Measurements from ENCODE around the gene NUP37.

The NUP37 gene

DNA sequence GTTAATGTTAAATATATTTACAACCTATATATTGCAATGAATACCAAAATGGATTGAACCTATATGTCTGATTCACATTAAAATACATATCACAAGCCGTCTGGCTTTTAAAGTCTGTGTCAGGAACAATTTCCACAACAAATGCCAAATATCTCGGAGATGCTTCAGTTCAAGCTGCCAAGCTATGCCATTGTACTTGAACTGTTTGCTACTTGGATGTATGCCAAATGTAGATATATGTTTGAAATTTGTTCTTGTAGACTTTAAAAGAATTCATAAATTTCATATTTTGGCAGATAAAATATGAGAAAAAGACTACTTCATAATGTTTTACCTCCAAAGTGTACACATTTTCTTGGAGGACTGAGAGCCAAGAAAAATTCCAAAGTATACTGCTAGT, 95.1 kb downstream of the NUP37 start:
- no peak for DNase-seq

DNA sequence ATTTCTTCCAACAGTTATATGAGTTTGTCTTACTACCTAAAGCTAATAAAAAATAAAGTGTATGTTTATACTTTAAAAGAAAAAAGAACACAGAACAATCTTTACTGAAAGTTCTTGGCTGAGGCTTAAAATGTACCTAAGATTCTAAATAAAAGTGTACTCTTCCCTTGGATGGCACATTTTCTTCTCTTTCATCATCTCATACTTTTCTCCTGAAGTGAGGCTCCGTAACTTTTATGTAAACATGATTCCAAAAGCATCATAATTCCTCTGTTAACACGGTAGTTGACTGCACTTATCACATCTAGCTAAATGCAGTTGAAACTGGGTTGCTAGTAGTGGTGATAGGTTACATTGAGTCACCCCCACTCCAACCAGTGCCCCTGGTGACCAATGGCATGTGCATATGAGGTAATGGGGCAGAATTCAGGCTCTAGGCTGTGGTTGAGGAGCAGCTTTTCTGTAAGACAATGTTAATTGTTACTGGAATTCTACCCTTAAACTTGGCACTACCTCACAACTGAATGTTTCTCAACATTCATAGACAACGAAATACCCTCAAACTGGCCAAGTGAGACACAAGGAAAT, 96.5 kb downstream of the NUP37 start:
- DNase-seq = no peak
